Measurements from ENCODE around the gene NIPAL4.
"Not testable (repeated sequence)": the region's sequence is repeated elsewhere in the genome, so short reads cannot be mapped to it uniquely, and the experiment has no call there.

Gene NIPAL4

GRCh38 chr5:157481666-157482065, 21.7 kb downstream of the NIPAL4 start:
- H3K27ac ChIP-seq (ENCODE audit: low read depth, low read length) = no peak overlapping the region
- no peak overlapping the region for H2BK120ac ChIP-seq (ENCODE audit: insufficient read depth, low read length, poor library complexity)
- H3K36me3 ChIP-seq (ENCODE audit: control insufficient read depth in 1 of 2, insufficient read depth in 2 of 2, low read length in 2 of 2) = peaks cover 61 to 78% of the 10 kb centered on the region in 2 experiments
- H3K9me3 ChIP-seq (ENCODE audit: insufficient read depth, low read depth, low read length) = peaks cover 2% of the 10 kb centered on the region
- no peak overlapping the region for H2BK5ac ChIP-seq (ENCODE audit: low read depth, low read length, poor library complexity)
- no peak overlapping the region for H2AK5ac ChIP-seq (ENCODE audit: low read length)
- H3K9ac ChIP-seq (ENCODE audit: low read length) = no peak overlapping the region
- DNase-seq = no peak
- no peak overlapping the region for H3K4me2 ChIP-seq (ENCODE audit: low read length)
- no peak overlapping the region for H2BK12ac ChIP-seq (ENCODE audit: low read length)
- no peak overlapping the region for H4K8ac ChIP-seq (ENCODE audit: low read depth, low read length)
- H3K4me3 ChIP-seq (ENCODE audit: low read depth, low read length) = no peak overlapping the region
- H3K4ac ChIP-seq (ENCODE audit: low read depth, low read length) = no peak overlapping the region
- no peak overlapping the region for H4K12ac ChIP-seq (ENCODE audit: low read depth, low read length)
- H3K79me1 ChIP-seq (ENCODE audit: low read length) = no peaks in the 10 kb centered on the region
- H3K27me3 ChIP-seq (ENCODE audit: insufficient read depth, low read length) = no peaks in the 10 kb centered on the region
- H4K91ac ChIP-seq (ENCODE audit: low read depth, low read length) = no peak overlapping the region
- H3K79me2 ChIP-seq (ENCODE audit: control insufficient read depth, insufficient read depth, low read length, poor library complexity) = no peaks in the 10 kb centered on the region
- no peak overlapping the region for H3K14ac ChIP-seq (ENCODE audit: low read length)
- no CpG with 5 or more reads among the region's 7 CpGs for WGBS (ENCODE audit: extremely low coverage, insufficient coverage, insufficient read length)
- H3K18ac ChIP-seq (ENCODE audit: low read length) = no peak overlapping the region
- no peak overlapping the region for H2AFZ ChIP-seq (ENCODE audit: insufficient read depth, low read length, poor library complexity)
- H3K23ac ChIP-seq (ENCODE audit: low read length) = no peak overlapping the region
- H3K4me1 ChIP-seq (ENCODE audit: control insufficient read depth in 1 of 2, insufficient read depth in 2 of 2, low read length in 2 of 2) = no peaks in the 10 kb centered on the region

DNA sequence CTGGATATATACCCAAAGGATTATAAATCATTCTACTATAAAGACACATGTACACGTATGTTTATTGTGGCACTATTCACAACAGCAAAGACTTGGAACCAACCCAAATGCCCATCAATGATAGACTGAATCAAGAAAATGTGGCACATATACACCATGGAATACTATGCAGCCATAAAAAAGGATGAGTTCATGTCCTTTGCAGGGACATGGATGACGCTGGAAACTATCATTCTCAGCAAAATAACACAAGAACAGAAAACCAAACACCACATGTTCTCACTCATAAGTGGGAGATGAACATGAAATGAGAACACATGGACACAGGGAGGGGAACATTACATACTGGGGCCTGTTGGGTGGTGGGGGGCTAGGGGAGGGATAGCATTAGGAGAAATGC, 22.7 kb downstream of the NIPAL4 start:
- H3K9me3 ChIP-seq (ENCODE audit: insufficient read depth, low read depth, low read length); DNase-seq: not testable (repeated sequence)
- peaks cover 68 to 79% of the 10 kb centered on the region in 2 experiments for H3K36me3 ChIP-seq (ENCODE audit: control insufficient read depth in 1 of 2, insufficient read depth in 2 of 2, low read length in 2 of 2)

GRCh38 chr5:157484768-157485167, 24.8 kb downstream of the NIPAL4 start:
- H2AK5ac ChIP-seq (ENCODE audit: low read length) = no peak overlapping the region
- no peak overlapping the region for H3K4ac ChIP-seq (ENCODE audit: low read depth, low read length)
- H3K79me2 ChIP-seq (ENCODE audit: control insufficient read depth, insufficient read depth, low read length, poor library complexity) = no peaks in the 10 kb centered on the region
- DNase-seq = peak in 1 of 2 donors; percentile 29
- H3K27me3 ChIP-seq (ENCODE audit: insufficient read depth, low read length) = no peaks in the 10 kb centered on the region
- no peak overlapping the region for H2AFZ ChIP-seq (ENCODE audit: insufficient read depth, low read length, poor library complexity)
- no peak overlapping the region for H3K27ac ChIP-seq (ENCODE audit: low read depth, low read length)
- H3K9me3 ChIP-seq (ENCODE audit: insufficient read depth, low read depth, low read length) = peaks cover 2% of the 10 kb centered on the region
- no peak overlapping the region for H3K14ac ChIP-seq (ENCODE audit: low read length)
- WGBS (ENCODE audit: extremely low coverage, insufficient coverage, insufficient read length) = no CpG with 5 or more reads among the region's 5 CpGs
- H3K23ac ChIP-seq (ENCODE audit: low read length) = no peak overlapping the region
- H2BK120ac ChIP-seq (ENCODE audit: insufficient read depth, low read length, poor library complexity) = no peak overlapping the region
- H2BK12ac ChIP-seq (ENCODE audit: low read length) = no peak overlapping the region
- H4K12ac ChIP-seq (ENCODE audit: low read depth, low read length) = no peak overlapping the region
- H4K91ac ChIP-seq (ENCODE audit: low read depth, low read length) = no peak overlapping the region
- H3K36me3 ChIP-seq (ENCODE audit: control insufficient read depth in 1 of 2, insufficient read depth in 2 of 2, low read length in 2 of 2) = peaks cover 69 to 79% of the 10 kb centered on the region in 2 experiments
- no peak overlapping the region for H3K18ac ChIP-seq (ENCODE audit: low read length)
- H3K79me1 ChIP-seq (ENCODE audit: low read length) = no peaks in the 10 kb centered on the region
- no peak overlapping the region for H3K4me2 ChIP-seq (ENCODE audit: low read length)
- no peak overlapping the region for H2BK5ac ChIP-seq (ENCODE audit: low read depth, low read length, poor library complexity)
- H4K8ac ChIP-seq (ENCODE audit: low read depth, low read length) = no peak overlapping the region
- H3K4me3 ChIP-seq (ENCODE audit: low read depth, low read length) = no peak overlapping the region
- no peaks in the 10 kb centered on the region for H3K4me1 ChIP-seq (ENCODE audit: control insufficient read depth in 1 of 2, insufficient read depth in 2 of 2, low read length in 2 of 2)
- H3K9ac ChIP-seq (ENCODE audit: low read length) = no peak overlapping the region

More for the DNA sequence above, 22.7 kb downstream of the NIPAL4 start:
- H2BK120ac ChIP-seq (ENCODE audit: insufficient read depth, low read length, poor library complexity); H2AK5ac ChIP-seq (ENCODE audit: low read length); H3K4me1 ChIP-seq (ENCODE audit: control insufficient read depth in 1 of 2, insufficient read depth in 2 of 2, low read length in 2 of 2); H4K8ac ChIP-seq (ENCODE audit: low read depth, low read length); H3K4me3 ChIP-seq (ENCODE audit: low read depth, low read length); H3K9ac ChIP-seq (ENCODE audit: low read length); H2AFZ ChIP-seq (ENCODE audit: insufficient read depth, low read length, poor library complexity); H3K27ac ChIP-seq (ENCODE audit: low read depth, low read length); H3K18ac ChIP-seq (ENCODE audit: low read length); H2BK5ac ChIP-seq (ENCODE audit: low read depth, low read length, poor library complexity); H3K14ac ChIP-seq (ENCODE audit: low read length); H3K79me1 ChIP-seq (ENCODE audit: low read length); H4K12ac ChIP-seq (ENCODE audit: low read depth, low read length); H3K27me3 ChIP-seq (ENCODE audit: insufficient read depth, low read length); H3K4ac ChIP-seq (ENCODE audit: low read depth, low read length); H3K4me2 ChIP-seq (ENCODE audit: low read length); H3K79me2 ChIP-seq (ENCODE audit: control insufficient read depth, insufficient read depth, low read length, poor library complexity); H2BK12ac ChIP-seq (ENCODE audit: low read length); H4K91ac ChIP-seq (ENCODE audit: low read depth, low read length); H3K23ac ChIP-seq (ENCODE audit: low read length): not testable (repeated sequence)
- no CpG with 5 or more reads among the region's 2 CpGs for WGBS (ENCODE audit: extremely low coverage, insufficient coverage, insufficient read length)

GRCh38 chr5:157485340-157485739, 25.3 kb downstream of the NIPAL4 start:
- Histone ChIP-seq H3K4ac (ENCODE audit: low read depth, low read length) (no peak overlapping the region), H4K8ac (ENCODE audit: low read depth, low read length) (no peak overlapping the region), H3K18ac (ENCODE audit: low read length) (no peak overlapping the region), H3K9me3 (ENCODE audit: insufficient read depth, low read depth, low read length) (peaks cover 2% of the 10 kb centered on the region), H2BK12ac (ENCODE audit: low read length) (no peak overlapping the region), H3K14ac (ENCODE audit: low read length) (no peak overlapping the region), H3K4me3 (ENCODE audit: low read depth, low read length) (no peak overlapping the region), H3K27ac (ENCODE audit: low read depth, low read length) (peak overlapping the region; percentile 7), H2BK120ac (ENCODE audit: insufficient read depth, low read length, poor library complexity) (no peak overlapping the region), H4K91ac (ENCODE audit: low read depth, low read length) (no peak overlapping the region), H3K79me2 (ENCODE audit: control insufficient read depth, insufficient read depth, low read length, poor library complexity) (no peaks in the 10 kb centered on the region), H3K79me1 (ENCODE audit: low read length) (no peaks in the 10 kb centered on the region), H2BK5ac (ENCODE audit: low read depth, low read length, poor library complexity) (no peak overlapping the region), H3K9ac (ENCODE audit: low read length) (no peak overlapping the region), H3K4me1 (ENCODE audit: control insufficient read depth in 1 of 2, insufficient read depth in 2 of 2, low read length in 2 of 2) (no peaks in the 10 kb centered on the region), H3K23ac (ENCODE audit: low read length) (no peak overlapping the region), H2AFZ (ENCODE audit: insufficient read depth, low read length, poor library complexity) (no peak overlapping the region), H4K12ac (ENCODE audit: low read depth, low read length) (no peak overlapping the region), H3K27me3 (ENCODE audit: insufficient read depth, low read length) (no peaks in the 10 kb centered on the region), H3K36me3 (ENCODE audit: control insufficient read depth in 1 of 2, insufficient read depth in 2 of 2, low read length in 2 of 2) (peaks cover 67 to 78% of the 10 kb centered on the region in 2 experiments), H2AK5ac (ENCODE audit: low read length) (no peak overlapping the region), H3K4me2 (ENCODE audit: low read length) (no peak overlapping the region)
- no CpG with 5 or more reads among the region's 2 CpGs for WGBS (ENCODE audit: extremely low coverage, insufficient coverage, insufficient read length)
- DNase-seq = no peak
